Type B pancreatic cell (in vitro differentiated cells): Measurements from ENCODE around the gene COL6A3. TPM values are rescaled to one million over a fixed set of nuclear protein-coding genes. Genes with fewer than 3 reads are reported as not detected.

Experiments
- DNase-seq: peaks from one replicate; pipeline ENCODE4 v3.0.0; 2021; ENCODE audit warnings: mixed read lengths; ENCODE audit not compliant: unreplicated experiment; ENCODE audit errors: extremely low spot score
- H3K27ac Mint-ChIP-seq: 2 replicates; pipeline ENCODE4 v1.8.0; 2021; ENCODE audit warnings: mild to moderate bottlenecking, mixed read lengths
- H3K27me3 Mint-ChIP-seq: 2 replicates; pipeline ENCODE4 v1.8.0; 2021; ENCODE audit warnings: mixed read lengths
- H3K36me3 Mint-ChIP-seq: 2 replicates; pipeline ENCODE4 v1.8.0; 2021; ENCODE audit warnings: mixed read lengths
- H3K4me1 Mint-ChIP-seq: one replicate; pipeline ENCODE4 v1.8.0; 2021; ENCODE audit warnings: mixed read lengths; ENCODE audit not compliant: unreplicated experiment
- H3K4me3 Mint-ChIP-seq: 2 replicates; pipeline ENCODE4 v1.8.0; 2021; ENCODE audit warnings: mild to moderate bottlenecking, mixed read lengths
- H3K9me3 Mint-ChIP-seq: 2 replicates; pipeline ENCODE4 v1.8.0; 2021; ENCODE audit warnings: mixed read lengths
- total RNA-seq: library from RNA; stranded (reverse); gene quantifications from 2 replicates; pipeline ENCODE4 v1.2.1, GENCODE V29; 2021; ENCODE audit warnings: low replicate concordance
- TF ChIP-seq, protein P1 (sequence below): fragments of 200-600 bp; sonication (generic); conservative IDR thresholded peaks from 2 replicates; pipeline ENCODE4 v1.5.0; 2021; ENCODE audit warnings: antibody characterized with exemption, mild to moderate bottlenecking

COL6A3 gene
- total RNA-seq, 1 donor from 2014 or later = 157 TPM

DNA sequence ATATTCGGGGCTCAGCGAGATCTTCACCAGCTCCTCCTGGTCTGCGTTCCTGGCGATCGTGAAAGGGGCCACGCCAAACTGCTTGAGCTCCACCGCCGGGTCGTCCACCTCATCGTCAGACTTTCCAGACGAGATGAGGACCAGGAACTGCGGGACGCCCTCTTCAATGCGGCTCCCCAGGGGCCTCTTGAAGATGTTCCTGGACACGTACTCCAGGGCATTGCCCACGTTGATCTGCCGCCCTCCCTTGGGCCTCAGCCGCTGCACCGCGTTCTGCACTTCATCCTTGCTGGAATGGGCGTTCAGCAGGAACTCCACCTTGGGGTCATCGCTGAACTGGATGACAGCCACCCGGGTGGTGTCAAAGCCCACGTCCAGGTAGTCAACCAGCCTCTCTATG is 42.1 kb downstream of the COL6A3 start:
- H3K27ac Mint-ChIP-seq = no peak overlapping the region
- no peak overlapping the region for H3K4me3 Mint-ChIP-seq
- peaks cover 12% of the 10 kb centered on the region for H3K27me3 Mint-ChIP-seq
- H3K4me1 Mint-ChIP-seq = no peaks in the 10 kb centered on the region
- no peak for DNase-seq
- peaks cover 24% of the 10 kb centered on the region for H3K36me3 Mint-ChIP-seq
- H3K9me3 Mint-ChIP-seq = peaks cover 4% of the 10 kb centered on the region
- TF ChIP-seq, protein P1, sequence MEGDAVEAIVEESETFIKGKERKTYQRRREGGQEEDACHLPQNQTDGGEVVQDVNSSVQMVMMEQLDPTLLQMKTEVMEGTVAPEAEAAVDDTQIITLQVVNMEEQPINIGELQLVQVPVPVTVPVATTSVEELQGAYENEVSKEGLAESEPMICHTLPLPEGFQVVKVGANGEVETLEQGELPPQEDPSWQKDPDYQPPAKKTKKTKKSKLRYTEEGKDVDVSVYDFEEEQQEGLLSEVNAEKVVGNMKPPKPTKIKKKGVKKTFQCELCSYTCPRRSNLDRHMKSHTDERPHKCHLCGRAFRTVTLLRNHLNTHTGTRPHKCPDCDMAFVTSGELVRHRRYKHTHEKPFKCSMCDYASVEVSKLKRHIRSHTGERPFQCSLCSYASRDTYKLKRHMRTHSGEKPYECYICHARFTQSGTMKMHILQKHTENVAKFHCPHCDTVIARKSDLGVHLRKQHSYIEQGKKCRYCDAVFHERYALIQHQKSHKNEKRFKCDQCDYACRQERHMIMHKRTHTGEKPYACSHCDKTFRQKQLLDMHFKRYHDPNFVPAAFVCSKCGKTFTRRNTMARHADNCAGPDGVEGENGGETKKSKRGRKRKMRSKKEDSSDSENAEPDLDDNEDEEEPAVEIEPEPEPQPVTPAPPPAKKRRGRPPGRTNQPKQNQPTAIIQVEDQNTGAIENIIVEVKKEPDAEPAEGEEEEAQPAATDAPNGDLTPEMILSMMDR = no peak

- no peak overlapping the region for H3K4me3 Mint-ChIP-seq
- H3K36me3 Mint-ChIP-seq = peaks cover 19% of the 10 kb centered on the region
Observed at GRCh38 chr2:237365671-237366070, 48.3 kb downstream of the COL6A3 start.

GRCh38 chr2:237364655-237365054 is 49.3 kb downstream of the COL6A3 start:
- Mint-ChIP-seq H3K4me1 (no peaks in the 10 kb centered on the region), H3K27me3 (peaks cover 3% of the 10 kb centered on the region), H3K4me3 (no peak overlapping the region), H3K27ac (no peak overlapping the region), H3K9me3 (no peaks in the 10 kb centered on the region), H3K36me3 (peaks cover 19% of the 10 kb centered on the region)
- TF ChIP-seq, protein P1 = no peak
- DNase-seq = no peak

More at GRCh38 chr2:237365671-237366070, 48.3 kb downstream of the COL6A3 start:
- DNase-seq = no peak
- TF ChIP-seq, protein P1 = no peak
- no peak overlapping the region for H3K27ac Mint-ChIP-seq
- H3K27me3 Mint-ChIP-seq = peaks cover 3% of the 10 kb centered on the region
- no peaks in the 10 kb centered on the region for H3K9me3 Mint-ChIP-seq
- H3K4me1 Mint-ChIP-seq = no peaks in the 10 kb centered on the region

DNA sequence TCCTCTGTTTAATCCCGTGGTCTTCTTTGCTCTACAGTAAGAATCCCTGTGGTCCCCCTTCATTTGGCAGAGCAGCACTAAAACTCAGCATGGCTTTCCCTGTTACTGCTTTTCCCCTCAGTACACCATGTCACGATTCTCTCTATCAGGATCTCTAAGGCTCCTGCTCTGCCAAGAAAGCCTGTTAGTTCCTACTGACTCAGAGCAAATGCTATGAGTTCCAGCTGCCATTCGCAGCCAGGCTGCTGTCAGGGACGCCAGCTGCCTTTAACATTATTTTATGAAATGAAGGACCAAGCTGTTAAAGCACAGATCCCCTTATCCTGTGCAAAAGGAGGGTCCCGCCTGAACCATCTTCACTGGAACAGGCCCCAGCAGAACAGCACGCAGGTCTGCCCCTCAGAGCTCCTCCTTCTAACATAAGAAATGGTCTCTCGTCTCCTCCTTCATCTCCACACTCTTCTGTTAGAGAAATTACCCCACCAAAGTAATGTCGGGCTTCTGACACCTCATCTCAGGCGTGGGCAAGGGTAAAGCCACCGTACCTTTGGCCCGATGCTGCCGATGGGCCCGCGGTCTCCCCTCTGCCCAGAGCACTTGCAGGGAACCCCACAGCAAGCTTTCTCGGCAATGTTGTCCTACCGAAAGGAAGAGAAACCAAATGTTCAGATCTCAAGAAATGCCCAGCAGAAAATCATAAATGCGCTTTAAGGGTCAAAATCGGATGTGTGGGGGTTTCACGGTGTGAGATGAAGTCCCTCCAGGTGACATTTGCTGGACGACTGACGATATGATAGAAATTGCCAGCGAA is 52.6 kb downstream of the COL6A3 start:
- Mint-ChIP-seq H3K9me3 (no peaks in the 10 kb centered on the region), H3K27me3 (peaks cover 10% of the 10 kb centered on the region), H3K4me1 (no peaks in the 10 kb centered on the region), H3K36me3 (peaks cover 16% of the 10 kb centered on the region), H3K4me3 (no peak overlapping the region), H3K27ac (no peak overlapping the region)
- TF ChIP-seq, protein P1 = no peak
- DNase-seq = no peak

- Mint-ChIP-seq H3K9me3 (no peaks in the 10 kb centered on the region), H3K4me1 (no peaks in the 10 kb centered on the region), H3K27ac (no peak overlapping the region), H3K27me3 (peaks cover 11% of the 10 kb centered on the region), H3K4me3 (no peak overlapping the region), H3K36me3 (peaks cover 13% of the 10 kb centered on the region)
- no peak for DNase-seq
- TF ChIP-seq, protein P1 = no peak
Observed at GRCh38 chr2:237359894-237360780, 53.8 kb downstream of the COL6A3 start.
